Measurements from ENCODE around the gene GPBAR1. TPM values are rescaled to one million over a fixed set of nuclear protein-coding genes. Genes with fewer than 3 reads are reported as not detected.

GPBAR1 gene
- total RNA-seq, 4 donors from 2014 or later, result 10.9 to 28.1 (median 16.8) TPM

- no peak for TF ChIP-seq CTCF (IDR thresholded peaks at IDR 0.05; ENCODE audit: low read depth)
Observed at GRCh38 chr2:218269900-218270720, 9.3 kb downstream of the GPBAR1 start, which contains the start of the genes AAMP and PNKD. Gene AAMP, minus strand, starts transcription at chr2:218270137. Its CDS starts 51 bp downstream, at chr2:218270086. Gene PNKD, plus strand, starts transcription at chr2:218270519. Its CDS starts 17 bp downstream, at chr2:218270536.

DNA sequence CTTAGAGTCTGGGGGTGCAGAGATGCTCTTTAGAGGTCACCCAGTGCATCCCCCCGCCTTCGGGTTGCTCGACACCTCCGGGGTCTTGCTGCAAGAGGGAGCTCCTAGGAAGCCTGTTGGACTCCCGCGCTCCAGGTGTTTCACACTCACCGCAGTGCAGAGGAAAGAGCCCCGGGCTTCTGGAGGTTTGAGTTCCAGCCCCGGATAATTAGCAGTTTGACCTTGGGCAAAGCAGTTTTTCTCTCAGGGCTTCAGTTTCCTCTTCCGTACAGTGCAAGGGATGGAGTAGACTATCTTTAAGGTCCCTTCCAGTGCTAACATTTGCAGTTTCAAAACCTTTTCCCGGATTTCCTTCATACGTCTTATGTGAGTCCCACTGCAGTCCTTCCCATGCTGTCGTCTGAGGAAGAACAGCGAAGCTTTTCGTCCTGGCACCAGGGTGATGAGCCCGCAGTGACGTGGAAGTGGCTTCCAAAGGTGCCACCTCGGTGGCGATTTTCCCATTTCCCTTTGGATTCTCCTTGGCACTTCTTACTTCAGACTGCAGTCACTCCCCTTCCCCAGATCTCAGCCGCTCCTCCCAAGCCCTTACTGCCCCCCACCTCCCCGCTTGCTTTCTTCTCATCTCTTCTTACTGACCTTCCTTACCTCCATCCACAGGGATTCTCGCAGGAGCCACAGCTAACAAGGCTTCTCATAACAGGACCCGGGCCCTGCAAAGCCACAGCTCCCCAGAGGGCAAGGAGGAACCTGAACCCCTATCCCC lies 10.1 kb downstream of the GPBAR1 start:
- TF ChIP-seq CTCF (IDR thresholded peaks at IDR 0.05; ENCODE audit: low read depth), result no peak

- TF ChIP-seq CTCF (IDR thresholded peaks at IDR 0.05; ENCODE audit: low read depth), result no peak
Observed at GRCh38 chr2:218271487-218271797, 10.6 kb downstream of the GPBAR1 start.

DNA sequence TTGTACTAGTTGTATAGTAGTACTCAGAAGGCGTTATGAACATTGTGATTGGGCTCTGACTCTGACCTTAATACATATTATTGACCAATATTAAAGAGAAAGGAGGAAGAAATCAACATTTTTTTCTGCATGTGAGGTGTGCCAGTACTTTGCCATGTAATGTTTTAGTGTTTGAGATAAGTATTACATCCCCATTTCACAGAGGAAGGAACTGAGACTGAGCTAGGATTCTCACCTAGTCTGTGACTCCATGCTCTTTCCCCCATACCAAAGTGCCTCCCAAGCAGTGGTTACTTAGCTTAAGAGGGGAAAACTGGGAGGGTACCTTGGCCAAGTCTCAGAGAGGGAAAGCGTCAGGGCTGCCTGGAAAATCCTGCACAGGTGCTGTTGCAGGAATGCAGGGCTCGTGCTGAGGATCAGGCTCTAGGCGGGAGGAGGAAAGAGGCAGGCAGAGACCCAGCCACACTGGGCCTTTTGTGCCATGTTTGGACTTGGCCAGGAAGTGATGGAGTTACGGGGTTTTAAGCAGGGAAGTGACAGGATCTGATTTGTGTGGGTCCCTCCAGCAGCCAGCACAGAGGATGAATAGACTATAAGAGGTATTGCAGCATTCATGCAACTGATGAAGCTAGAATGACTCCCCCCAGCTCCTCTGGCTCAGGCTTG lies 11.2 kb downstream of the GPBAR1 start:
- no peak for TF ChIP-seq CTCF (IDR thresholded peaks at IDR 0.05; ENCODE audit: low read depth)

DNA sequence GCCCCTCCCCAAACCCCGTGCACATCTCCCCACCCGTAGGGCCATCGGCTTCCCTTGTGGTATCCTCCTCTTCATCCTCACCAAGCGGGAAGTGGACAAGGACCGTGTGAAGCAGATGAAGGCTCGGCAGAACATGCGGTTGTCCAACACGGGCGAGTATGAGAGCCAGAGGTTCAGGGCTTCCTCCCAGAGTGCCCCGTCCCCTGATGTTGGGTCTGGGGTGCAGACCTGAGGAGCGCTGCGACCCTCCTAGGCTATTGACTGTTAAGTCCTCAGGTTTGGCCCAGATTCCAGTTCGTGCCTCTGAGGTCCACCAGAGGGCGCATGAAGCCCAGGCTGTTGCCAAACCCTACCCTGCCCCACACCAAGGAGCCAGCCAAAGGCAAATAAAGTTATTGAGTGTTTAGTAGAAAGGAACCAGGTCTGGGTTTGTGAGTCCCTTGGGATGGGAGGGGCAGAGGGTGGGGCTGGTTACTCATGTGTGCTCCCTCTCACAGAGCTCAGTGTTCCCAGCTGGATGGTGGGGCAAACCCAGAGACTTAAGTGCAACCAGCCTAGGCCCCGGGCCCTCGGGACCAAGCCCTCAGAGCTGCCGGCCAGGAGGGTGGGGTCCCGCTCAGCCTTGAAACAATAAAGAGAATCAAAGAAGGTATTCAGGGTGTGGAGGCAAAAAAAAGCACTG lies 11.9 kb downstream of the GPBAR1 start:
- TF ChIP-seq CTCF (IDR thresholded peaks at IDR 0.05; ENCODE audit: low read depth), result no peak

GRCh38 chr2:218273908-218274249 lies 13.1 kb downstream of the GPBAR1 start:
- TF ChIP-seq CTCF (IDR thresholded peaks at IDR 0.05; ENCODE audit: low read depth), result no peak
